Measurements from ENCODE around the gene WWC2.
"Not testable (repeated sequence)": the region's sequence is repeated elsewhere in the genome, so short reads cannot be mapped to it uniquely, and the experiment has no call there.

WWC2 gene

DNA sequence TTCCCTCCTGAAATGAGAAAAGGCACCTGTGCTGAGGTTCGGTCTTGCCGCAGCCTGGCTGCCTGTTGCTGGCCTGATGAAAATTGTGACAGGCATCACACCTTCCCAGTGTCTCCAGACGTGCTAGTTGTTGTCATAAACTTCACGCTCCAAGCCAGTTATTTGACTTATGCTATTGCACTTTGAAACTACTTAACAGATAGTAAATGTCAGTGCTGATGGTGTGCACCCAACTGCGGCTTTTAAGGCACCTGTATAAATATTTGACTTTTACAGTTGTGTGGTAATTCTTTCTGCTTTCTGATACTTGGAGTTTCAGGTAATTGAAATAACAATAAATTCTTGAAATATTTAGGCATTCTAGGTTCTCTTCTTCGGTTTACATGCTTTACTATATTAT, 1.8 kb downstream of the WWC2 start:
- no peak for DNase-seq (ENCODE audit: low read depth)

GRCh38 chr4:183101956-183102480, 3.0 kb downstream of the WWC2 start:
- no peak for DNase-seq (ENCODE audit: low read depth)

- no peak for DNase-seq (ENCODE audit: low read depth)
Observed at GRCh38 chr4:183105092-183105491, 6.0 kb downstream of the WWC2 start.

- DNase-seq (ENCODE audit: low read depth) = no peak
Observed at GRCh38 chr4:183106839-183107238, 7.8 kb downstream of the WWC2 start.

- no peak for DNase-seq (ENCODE audit: low read depth)
Observed at GRCh38 chr4:183107891-183108459, 8.9 kb downstream of the WWC2 start.

- no peak for DNase-seq (ENCODE audit: low read depth)
Observed at GRCh38 chr4:183110244-183110643, 11.2 kb downstream of the WWC2 start.

DNA sequence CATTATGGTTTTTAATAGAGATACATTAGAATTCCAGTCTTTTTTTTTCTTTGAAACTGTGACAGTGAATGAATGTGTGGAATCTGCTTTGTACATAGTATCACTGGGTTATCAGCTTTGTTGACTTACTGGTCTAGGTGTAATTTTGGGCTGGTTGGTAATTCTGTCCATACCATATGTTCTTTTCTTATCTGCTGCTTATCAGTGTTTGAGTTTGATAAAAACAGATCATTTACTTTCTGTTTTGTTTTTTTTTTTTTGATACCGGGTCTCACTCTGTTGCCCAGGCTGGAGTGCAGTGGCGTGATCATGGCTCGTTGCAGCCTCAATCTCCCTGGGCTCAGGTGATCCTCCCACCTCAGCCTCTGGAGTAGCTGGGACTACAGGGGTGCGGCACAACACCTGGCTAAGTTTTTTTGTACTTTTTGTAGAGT, 12.4 kb downstream of the WWC2 start:
- DNase-seq (ENCODE audit: low read depth) = no peak

GRCh38 chr4:183118141-183118540, 19.1 kb downstream of the WWC2 start:
- no peak for DNase-seq (ENCODE audit: low read depth)

DNA sequence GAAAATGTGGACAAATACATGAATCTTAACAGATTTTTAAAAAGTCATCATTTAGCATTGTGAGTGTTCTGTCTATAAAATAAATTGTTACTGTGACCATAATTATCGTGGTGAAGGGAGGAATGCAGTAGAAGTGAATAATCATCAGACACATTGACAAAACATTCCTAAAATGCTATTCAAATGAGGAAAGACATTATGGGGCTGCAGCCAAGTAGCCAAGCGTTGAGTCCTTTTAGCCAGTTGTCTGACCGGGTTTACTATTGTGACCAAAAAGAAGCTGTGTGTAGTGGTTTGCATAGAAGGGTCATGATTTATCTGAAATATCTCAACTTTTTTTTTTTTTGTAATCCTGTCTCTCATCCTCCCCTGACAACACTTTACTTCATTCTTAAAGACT, 19.5 kb downstream of the WWC2 start:
- DNase-seq (ENCODE audit: low read depth) = no peak

DNA sequence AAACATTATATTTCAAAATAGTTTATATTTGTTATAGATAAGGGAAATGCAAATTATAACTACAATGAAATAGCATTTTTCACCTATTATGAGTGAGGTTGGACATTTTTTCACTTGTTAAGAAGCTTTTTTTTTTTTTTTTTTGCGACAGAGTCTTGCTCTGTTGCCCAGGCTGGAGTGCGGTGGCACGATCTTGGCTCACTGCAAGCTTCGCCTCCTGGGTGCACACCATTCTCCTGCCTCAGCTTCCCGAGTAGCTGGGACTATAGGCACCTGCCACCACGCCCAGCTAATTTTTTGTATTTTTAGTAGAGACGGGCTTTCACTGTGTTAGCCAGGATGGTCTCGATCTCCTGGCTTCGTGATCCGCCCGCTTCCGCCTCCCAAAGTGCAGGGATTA, 22.6 kb downstream of the WWC2 start:
- not testable (repeated sequence) for DNase-seq (ENCODE audit: low read depth)

- no peak for DNase-seq (ENCODE audit: low read depth)
Observed at GRCh38 chr4:183124228-183124627, 25.2 kb downstream of the WWC2 start.

GRCh38 chr4:183124865-183125264, 25.8 kb downstream of the WWC2 start:
- DNase-seq (ENCODE audit: low read depth) = no peak

DNA sequence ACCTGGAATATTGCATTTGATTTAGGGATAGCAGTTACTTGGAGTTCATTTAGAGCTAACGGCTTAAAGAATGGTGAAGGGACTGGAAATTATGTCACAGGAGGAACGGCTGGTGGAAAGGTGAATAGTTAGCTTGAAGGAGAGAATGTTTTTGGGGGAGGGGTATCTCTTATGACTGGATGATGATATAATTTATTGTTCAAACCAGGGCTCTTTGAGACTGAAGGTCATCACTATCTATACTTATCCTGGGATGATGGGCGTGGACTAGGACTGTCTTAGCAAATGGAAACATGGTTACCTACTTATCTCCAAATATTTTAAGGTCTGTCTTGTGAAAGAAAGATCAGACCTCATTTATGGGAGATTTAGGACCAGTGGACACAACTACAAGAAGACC, 30.1 kb downstream of the WWC2 start:
- DNase-seq (ENCODE audit: low read depth) = no peak

GRCh38 chr4:183129675-183130074, 30.6 kb downstream of the WWC2 start:
- DNase-seq (ENCODE audit: low read depth) = no peak

- DNase-seq (ENCODE audit: low read depth) = no peak
Observed at GRCh38 chr4:183130328-183131155, 31.5 kb downstream of the WWC2 start.

DNA sequence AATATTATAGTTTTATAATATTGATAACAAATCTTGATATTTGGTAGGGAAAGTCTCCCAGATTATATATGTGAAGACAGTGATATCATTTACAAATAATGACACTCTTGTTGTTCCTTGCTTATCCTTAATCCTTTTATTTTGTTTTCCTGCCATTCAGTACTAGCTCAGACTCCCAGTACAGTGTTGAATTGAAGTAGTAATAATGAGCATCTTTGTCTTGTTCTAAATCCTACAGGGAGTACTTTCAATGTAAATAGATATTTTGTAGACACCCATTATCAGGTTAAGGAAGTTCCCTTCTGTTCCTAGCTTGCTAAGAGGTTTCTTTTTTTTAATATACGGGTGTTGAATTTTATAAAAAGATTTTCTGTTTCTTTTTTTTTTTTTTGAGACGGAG, 33.0 kb downstream of the WWC2 start:
- no peak for DNase-seq (ENCODE audit: low read depth)

GRCh38 chr4:183132865-183133264, 33.8 kb downstream of the WWC2 start:
- no peak for DNase-seq (ENCODE audit: low read depth)

DNA sequence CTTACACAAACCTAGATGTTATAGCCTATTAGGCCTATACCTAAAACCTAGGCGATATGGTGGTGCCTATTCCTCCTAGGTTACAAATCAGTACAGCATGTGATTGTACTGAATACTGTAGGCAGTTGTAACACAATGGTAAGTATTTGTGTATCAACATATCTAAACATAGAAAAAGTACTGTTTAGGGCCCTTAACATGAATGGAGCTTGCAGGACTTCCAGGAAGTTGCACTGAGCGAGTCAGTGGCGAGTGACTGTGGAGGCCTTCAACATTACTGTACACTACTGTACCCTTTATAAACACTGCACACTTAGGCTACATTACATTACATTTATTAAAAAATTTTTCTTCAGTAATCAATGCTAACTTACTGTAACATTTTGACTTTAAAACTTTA, 37.8 kb downstream of the WWC2 start:
- DNase-seq (ENCODE audit: low read depth) = no peak

DNA sequence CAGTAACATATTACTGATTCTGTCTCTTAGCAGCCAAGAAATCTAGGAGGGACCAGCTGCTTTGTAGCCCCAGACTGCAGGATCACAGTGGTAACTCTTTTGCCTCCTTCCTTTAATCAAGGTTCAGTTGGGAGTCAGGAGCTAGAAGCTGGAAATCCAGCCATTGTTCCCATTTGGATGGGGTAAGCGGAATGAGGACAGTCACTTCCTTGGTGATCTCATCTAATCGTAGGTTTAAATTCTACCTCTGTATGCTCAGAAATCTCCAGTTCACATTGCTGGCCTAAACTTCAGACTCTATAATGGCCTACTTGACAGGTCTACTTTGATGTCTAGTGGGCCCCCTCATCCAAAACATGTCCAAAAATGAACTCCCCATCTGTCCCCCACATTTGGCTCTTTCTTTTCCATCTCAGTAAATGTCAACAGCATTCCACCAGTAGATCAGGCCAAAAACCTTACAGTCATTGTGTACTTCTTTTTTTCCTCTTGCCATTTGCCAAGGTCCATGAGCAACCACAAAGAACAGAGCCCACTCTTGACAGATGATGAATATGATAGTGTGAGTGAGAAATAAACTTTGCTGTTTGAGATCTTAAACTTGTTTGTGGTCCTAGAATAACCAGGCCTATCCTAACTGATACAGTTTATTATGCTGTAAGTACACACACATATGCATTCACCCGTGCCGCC, 40.1 kb downstream of the WWC2 start:
- DNase-seq (ENCODE audit: low read depth) = no peak

GRCh38 chr4:183139972-183140570, 41.0 kb downstream of the WWC2 start:
- no peak for DNase-seq (ENCODE audit: low read depth)

DNA sequence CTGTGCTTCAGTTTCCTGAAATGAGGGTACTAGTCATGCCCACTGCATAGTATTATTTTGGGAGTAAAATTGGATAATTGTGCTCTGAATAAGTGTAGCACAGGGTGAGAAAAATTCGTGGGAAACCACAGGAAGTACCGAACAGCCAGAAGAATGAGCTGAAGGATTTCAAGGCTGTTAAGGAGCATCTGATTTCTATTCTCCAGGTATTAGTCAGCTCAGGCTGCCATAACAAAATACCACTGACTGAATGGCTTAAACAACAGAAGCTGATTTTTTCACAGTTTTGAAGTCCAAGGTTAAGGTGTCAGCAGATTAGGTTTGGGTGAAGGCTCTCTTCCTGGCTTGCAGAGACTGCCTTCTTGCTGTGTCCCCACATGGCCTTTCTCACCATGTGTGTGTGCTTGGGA, 41.9 kb downstream of the WWC2 start:
- DNase-seq (ENCODE audit: low read depth) = no peak

- no peak for DNase-seq (ENCODE audit: low read depth)
Observed at GRCh38 chr4:183141997-183142396, 42.9 kb downstream of the WWC2 start.

Measured in stimulated activated CD8-positive, alpha-beta memory T cell treated with anti-CD3 and anti-CD28 coated beads, Interleukin-4, amount 100 ng/mL, for 24 hours (primary cell).